K562 (cell line): Measurements from ENCODE around the gene SYDE1. TPM values are rescaled to one million over a fixed set of nuclear protein-coding genes. Genes with fewer than 3 reads are reported as not detected.

Experiments
- ATAC-seq: fragments of 200-7000 bp; cut with Tn5 transposase; 3 replicates; pipeline ENCODE4 v1.9.1; 2020; ENCODE audit warnings: moderate library complexity
- BruUV-seq: library from RNA; stranded (reverse); fragments of 400-500 nt; replicated peaks from 2 replicates; lab custom pipeline; 2021; lab: Mats Ljungman, UMichigan
- CTCF ChIA-PET: fragments of 300-600 bp; formaldehyde crosslinking; extraction: SDS; loops from one replicate; lab custom pipeline; 2021; ENCODE audit warnings: low intra/inter-chr PET ratio; lab: Yijun Ruan, JAX
- POLR2A ChIA-PET: fragments of 300-600, 350-650 bp; sonication (Branson Sonifier 250); formaldehyde crosslinking; extraction: SDS; loops from one replicate; lab custom pipeline; 2021; ENCODE audit warnings: antibody characterized with exemption, inconsistent platforms; lab: Yijun Ruan, JAX
- DNase-seq, 4 experiments: peaks; one replicate each; pipeline versions ENCODE4 v3.0.0 to v3.0.0-alpha.2; 2011 to 2018; ENCODE audit warnings: low spot score in 3 of 4, mixed read lengths in 3 of 4; ENCODE audit errors: extremely low read depth in 1 of 4
- FAIRE-seq: peaks from 2 replicates; lab custom pipeline; 2011; peaks lifted over from hg19 to GRCh38; lab: Jason Lieb, UNC
- H2AFZ ChIP-seq: 2 replicates; pipeline ENCODE4 v1.6.0; 2011; ENCODE audit warnings: low read depth, low read length, control low read depth, inconsistent platforms
- H3K27ac ChIP-seq: fragments of 200-600 bp; 3 replicates; pipeline ENCODE4 v1.8.0; 2011; ENCODE audit warnings: low read depth, mild to moderate bottlenecking, control low read depth, inconsistent platforms, low read length, moderate library complexity, mixed read lengths; ENCODE audit errors: extremely low read depth
- H3K27me3 ChIP-seq, 2 experiments: fragments of 300-600 bp in 1 of 2; 2 replicates in 1 of 2; 3 replicates in 1 of 2; pipeline versions ENCODE4 v1.6.0 to v1.8.0; 2011; ENCODE audit warnings: inconsistent platforms in 2 of 2, low read length in 2 of 2, mild to moderate bottlenecking in 1 of 2, mixed read lengths in 1 of 2, moderate library complexity in 1 of 2; ENCODE audit not compliant: control insufficient read depth in 2 of 2, insufficient read depth in 2 of 2
- H3K36me3 ChIP-seq: fragments of 300-600 bp; 3 replicates; pipeline ENCODE4 v1.8.0; 2011; ENCODE audit warnings: mild to moderate bottlenecking, low read length, inconsistent platforms; ENCODE audit not compliant: control insufficient read depth, insufficient read depth
- H3K4me1 ChIP-seq, 2 experiments: fragments of 200-600 bp in 1 of 2; replicated peaks in 1 of 2; 2 replicates in 1 of 2; 3 replicates in 1 of 2; pipeline versions ENCODE4 v1.5.1 to v1.8.0; 2011; ENCODE audit warnings: inconsistent platforms in 2 of 2, low read length in 2 of 2, mild to moderate bottlenecking in 1 of 2, mixed read lengths in 1 of 2, moderate library complexity in 1 of 2; ENCODE audit not compliant: control insufficient read depth in 2 of 2, insufficient read depth in 2 of 2
- H3K4me2 ChIP-seq: 2 replicates; pipeline ENCODE4 v1.6.1; 2011; ENCODE audit warnings: low read length, control low read depth, inconsistent platforms, mixed read lengths; ENCODE audit not compliant: insufficient read depth
- H3K4me3 ChIP-seq: fragments of 200-600 bp; sonication (generic), shearing (Covaris generic); 2 replicates; pipeline ENCODE4 v1.5.1; 2016; ENCODE audit warnings: control low read depth, inconsistent platforms
- H3K79me2 ChIP-seq: fragments of 200-600 bp; 3 replicates; pipeline ENCODE4 v1.8.0; 2011; ENCODE audit warnings: low read length, inconsistent platforms; ENCODE audit not compliant: control insufficient read depth, insufficient read depth
- H3K9ac ChIP-seq, 2 experiments: 2 replicates each; pipeline versions ENCODE4 v1.6.0 to v1.6.1; 2011; ENCODE audit warnings: low read depth in 2 of 2, low read length in 2 of 2, control low read depth in 1 of 2, inconsistent platforms in 1 of 2, mild to moderate bottlenecking in 1 of 2, mixed read lengths in 1 of 2; ENCODE audit not compliant: insufficient read depth in 1 of 2
- H3K9me1 ChIP-seq: one replicate; pipeline ENCODE4 v1.6.0; 2011; ENCODE audit warnings: inconsistent platforms, mild to moderate bottlenecking, low read length, moderate library complexity; ENCODE audit not compliant: control insufficient read depth, insufficient read depth
- H3K9me3 ChIP-seq: replicated peaks from 2 replicates; pipeline ENCODE4 v1.5.1; 2011; ENCODE audit warnings: low read depth, low read length, inconsistent platforms; ENCODE audit not compliant: control insufficient read depth, insufficient read depth
- H4K20me1 ChIP-seq: replicated peaks from 2 replicates; pipeline ENCODE4 v1.6.1; 2011; ENCODE audit warnings: low read length, inconsistent platforms, mixed read lengths; ENCODE audit not compliant: control insufficient read depth, insufficient read depth
- DPF2 ChIP-seq: fragments of 450-650 bp; IDR thresholded peaks from 2 replicates; pipeline ENCODE4 v1.6.1; 2016
- E4F1 ChIP-seq: fragments of 250-450 bp; sonication (Bioruptor Pico); IDR thresholded peaks from 2 replicates; pipeline ENCODE4 v1.5.0; 2021; ENCODE audit warnings: mild to moderate bottlenecking, borderline replicate concordance
- EHMT2 ChIP-seq: fragments of 450-650 bp; IDR thresholded peaks from 2 replicates; pipeline ENCODE4 v1.6.1; 2018; ENCODE audit warnings: antibody characterized with exemption
- FOSL1 ChIP-seq: fragments of 200-800 bp; sonication (Bioruptor generic); conservative IDR thresholded peaks from 2 replicates; pipeline ENCODE4 v1.6.1; 2016; ENCODE audit warnings: missing genetic modification characterization, missing compliant biosample characterization
- MIER1 ChIP-seq: fragments of 450-650 bp; IDR thresholded peaks from 2 replicates; pipeline ENCODE4 v1.6.1; 2016; ENCODE audit warnings: antibody characterized with exemption, mild to moderate bottlenecking, low read depth
- REST ChIP-seq, 2 experiments: fragments of 450-650 bp; formaldehyde crosslinking in 1 of 2; IDR thresholded peaks; 2 replicates each; pipeline versions ENCODE4 v1.4.0 to v1.6.1; 2014 to 2020; ENCODE audit warnings: mild to moderate bottlenecking in 2 of 2, borderline replicate concordance in 1 of 2, low read depth in 1 of 2
- WGBS: fragments of 100-300 bp; shearing (Covaris generic); methylation state at CpG from one replicate; pipeline ENCODE4 v1.1.6; 2016; ENCODE audit warnings: low coverage, mixed read lengths; ENCODE audit not compliant: insufficient coverage; ENCODE audit errors: missing lambda C conversion rate; 5-methylcytosine and 5-hydroxymethylcytosine counted together
- in situ Hi-C: fragments of 300-500 bp; cut with MboI; formaldehyde crosslinking; loops from 4 replicates; pipeline ENCODE4 v1.15.0; 2018; ENCODE audit warnings: inconsistent platforms, mixed read lengths
- intact Hi-C: fragments of 100-400 bp; cut with micrococcal nuclease; formaldehyde crosslinking; loops from 2 replicates; pipeline ENCODE4 v1.14.2; 2022
- polyA plus RNA-seq, 8 experiments: library from polyadenylated mRNA; depleted of rRNA in 4 of 8; stranded (reverse) in 5 of 8; unstranded in 3 of 8; fragments of >200 nt; fragmentation: Nextera tagmentation in 2 of 8; fragmentation: Illumina TruSeq in 1 of 8; extraction: Ambion mirVana in 2 of 8; extraction: Trizol in 1 of 8; gene quantifications; 2 replicates each; pipeline versions ENCODE4 v1.2.1 to v1.2.3, GENCODE V29; 2011 to 2014; ENCODE audit warnings: inconsistent platforms in 1 of 8, missing spikeins in 1 of 8
- total RNA-seq, 7 experiments: library from RNA; depleted of rRNA in 6 of 7; stranded (reverse); fragments of >200 nt in 6 of 7; fragmentation: Illumina TruSeq in 2 of 7; extraction: Trizol in 2 of 7; gene quantifications; 2 replicates each; pipeline versions ENCODE4 v1.2.1 to v1.2.3, GENCODE V29; 2011 to 2021; ENCODE audit warnings: low replicate concordance in 1 of 7

Gene SYDE1
- total and polyA plus RNA-seq, 9 of the 15 experiments (the other 6 are each of a cell fraction or from before 2014, with no cell fraction given) = 0.04 TPM; not detected in 8

- Histone ChIP-seq H3K9ac (no peak overlapping the region), H3K9me3 (no peaks in the 10 kb centered on the region), H3K4me2 (no peak overlapping the region), H3K79me2 (no peaks in the 10 kb centered on the region), H3K27ac (no peak overlapping the region), H3K36me3 (no peaks in the 10 kb centered on the region), H3K4me1 (no peaks in the 10 kb centered on the region), H3K27me3 (peaks cover 2 to 17% of the 10 kb centered on the region in 2 experiments; a peak in 2 of 5 replicates), H2AFZ (no peak overlapping the region), H4K20me1 (0 out of 2 replicates have a peak, but pooled peaks cover 2% of the 10 kb centered on the region), H3K4me3 (no peak overlapping the region), H3K9me1 (no peaks in the 10 kb centered on the region)
- CTCF ChIA-PET = no interaction called here
- intact Hi-C loops = no loop called here
- FAIRE-seq = no peak
- ATAC-seq = no peak
- POLR2A ChIA-PET = interaction anchor here (0.6 to 0.7 kb wide), 2 partner anchors 62 to 221 kb away, joined by 3 read pairs; no protein-coding TSS in a partner anchor
- in situ Hi-C loops = no loop called here
- 0% methylated on average over 11 of the region's 11 CpGs for WGBS
- DNase-seq = no peak
- BruUV-seq = no TSS peak
- TF ChIP-seq MIER1 = peak; percentile 54; the same call in 1 of the 2 replicates
- no peak for TF ChIP-seq DPF2
- peak; percentile 73 for TF ChIP-seq EHMT2
- no peak for TF ChIP-seq FOSL1
- TF ChIP-seq REST (IDR thresholded peaks at IDR 0.05; ENCODE audit: borderline replicate concordance) = peak; percentile 84
- no peak for TF ChIP-seq REST (CRISPR knock-in tag; IDR thresholded peaks at IDR 0.05; ENCODE audit: low read depth)
- TF ChIP-seq E4F1 = no peak
Measured at GRCh38 chr19:15087182-15087581, 20.0 kb upstream of the SYDE1 start.
